Heart left ventricle (tissue), 16 donors: ENCODE data around the gene MED31. TPM values are rescaled to one million over a fixed set of nuclear protein-coding genes. Genes with fewer than 3 reads are reported as not detected.
A peak's percentile ranks its signal among the peaks of the same experiment; 100 is the strongest.
"Not testable (repeated sequence)": the region's sequence is repeated elsewhere in the genome, so short reads cannot be mapped to it uniquely, and the experiment has no call there.

Experiments used
- ATAC-seq, 4 donors: fragments of 200-7000 bp; cut with Tn5 transposase; one replicate each; pipeline ENCODE4 v1.9.1; 2020 to 2022; ENCODE audit warnings: moderate library complexity in 4 of 4, mild to moderate bottlenecking in 3 of 4, moderate number of reproducible peaks in 1 of 4
- DNase-seq, 5 donors: peaks; one replicate each; pipeline ENCODE4 v3.0.0-alpha.2; 2020
- H3K27ac ChIP-seq, 12 donors: fragments of 200-600 bp; sonication (generic) in 4 of 12; one replicate each; pipeline versions ENCODE4 v1.5.0 to v1.8.0; 2016 to 2022; ENCODE audit warnings: mild to moderate bottlenecking in 2 of 12
- H3K27me3 ChIP-seq, 9 donors: fragments of 200-600 bp; sonication (generic) in 2 of 9; one replicate each; pipeline versions ENCODE4 v1.5.1 to v1.8.0; 2016 to 2022; ENCODE audit warnings: mild to moderate bottlenecking in 3 of 9
- H3K36me3 ChIP-seq, 9 donors: fragments of 200-600 bp; sonication (generic) in 2 of 9; one replicate each; pipeline versions ENCODE4 v1.5.0 to v1.8.0; 2018 to 2022; ENCODE audit warnings: mild to moderate bottlenecking in 2 of 9
- H3K4me1 ChIP-seq, 12 donors: fragments of 200-600 bp; sonication (generic) in 4 of 12; one replicate each; pipeline versions ENCODE4 v1.5.0 to v1.8.0; 2016 to 2022; ENCODE audit warnings: mild to moderate bottlenecking in 3 of 12
- H3K4me3 ChIP-seq, 12 donors: fragments of 200-600 bp; sonication (generic) in 4 of 12; one replicate each; pipeline versions ENCODE4 v1.5.0 to v1.8.0; 2017 to 2022; ENCODE audit warnings: mild to moderate bottlenecking in 9 of 12, moderate library complexity in 4 of 12
- H3K9me3 ChIP-seq, 12 donors: fragments of 200-600 bp; sonication (generic) in 4 of 12; one replicate each; pipeline versions ENCODE4 v1.5.0 to v1.8.0; 2016 to 2022; ENCODE audit warnings: mild to moderate bottlenecking in 1 of 12
- CTCF ChIP-seq, 12 donors: fragments of 200-600 bp; sonication (generic) in 4 of 12; IDR thresholded peaks; one replicate each; pipeline versions ENCODE4 v1.5.0 to v1.8.0; 2018 to 2022; ENCODE audit warnings: antibody characterized with exemption in 12 of 12, mild to moderate bottlenecking in 5 of 12
- POLR2A ChIP-seq, 2 donors: fragments of 450-650 bp; IDR thresholded peaks; one replicate each; pipeline ENCODE4 v1.6.1; 2017; ENCODE audit warnings: antibody characterized with exemption in 2 of 2, mild to moderate bottlenecking in 2 of 2, moderate library complexity in 2 of 2
- WGBS, 4 donors: extraction: QIAGEN DNeasy Blood & Tissue Kit in 2 of 4; methylation state at CpG; one replicate each; pipeline versions ENCODE4 v1.1.5 to v1.1.7; 2013 to 2018; 5-methylcytosine and 5-hydroxymethylcytosine counted together
- intact Hi-C, 10 donors: fragments of 100-400 bp; cut with DNase I; formaldehyde crosslinking; loops; one replicate each; pipeline versions ENCODE4 v1.11.1 to v1.14.2; 2022
- polyA plus RNA-seq, 2 donors: library from polyadenylated mRNA; stranded (reverse); fragments of 200-250 nt; gene quantifications; one replicate each; pipeline ENCODE4 v1.2.3, GENCODE V29; 2013
- total RNA-seq, 9 donors: library from RNA; depleted of rRNA in 2 of 9; stranded (reverse); fragments of >200 nt in 2 of 9; fragmentation: NEBNext Ultra II Directional in 3 of 9; extraction: Animal tissue kit (Norgen Biotek cat#: 25700) in 3 of 9; gene quantifications; one replicate each; pipeline versions ENCODE4 v1.1.0 to v1.2.4, GENCODE V29; 2016 to 2023
- donor health status: ischemic (EF 13 %, LVEDD 7.1; RV severe dilation, severe dysfunction).
- donor health status: healthy with polysubstance abuse.
- donor health status: DM: no; HTN: yes; CAD: no.
- donor health status: DM: no; HTN: no; CAD: no.
- donor health status: ischemic (EF 25% LVEDD 6.9; RV normal size, moderate dysfunction).
- donor health status: ischemic (EF 25% LVEDD 5.7; RV mildly dilated, moderate dysfunction).
- donor health status: healthy.
- donor health status: DM: yes; HTN: yes; CAD: no.
- donor health status: ischemic (EF 35%, LVEDD 5.7; RV mildly dilated, moderate dysfunction).
- donor health status: nonischemic (EF 11% LVEDD 7.7; RV severe dilation, severe dysfunction).
- donor health status: DM: yes; HTN: yes; CAD: no.
- donor health status: PGD.
- donor health status: ischemic (EF 29% LVEDD 5.4; RV normal size, mild dysfunction).
- donor health status: nonischemic (EF 23%, LVEDD 6.1; RV moderate dilation, normal function).

Gene MED31
- total and polyA plus RNA-seq, 11 donors = 5.4 to 20.9 (median 13.9) TPM

- no peaks in the 10 kb centered on the region for H3K36me3 ChIP-seq
- DNase-seq (no peak), ATAC-seq (no peak)
- no peak for TF ChIP-seq CTCF (IDR thresholded peaks at IDR 0.05)
- no peak for TF ChIP-seq POLR2A (IDR thresholded peaks at IDR 0.05)
- H3K9me3 ChIP-seq = no peaks in the 10 kb centered on the region
- intact Hi-C loops = no loop called here
- H3K4me1 ChIP-seq = no peaks in the 10 kb centered on the region
- H3K4me3 ChIP-seq = no peak overlapping the region
- H3K27ac ChIP-seq = no peak overlapping the region
- 73 to 83% (median 81%) methylated on average over 7 to 11 of the region's 11 CpGs for WGBS, 4 donors
- peaks cover 0 to 12% (median 0%) of the 10 kb centered on the region in 9 donors for H3K27me3 ChIP-seq
Measured at GRCh38 chr17:6698004-6698403, 46.6 kb upstream of the MED31 start.

- intact Hi-C loops = no loop called here
- DNase-seq (no peak), ATAC-seq (no peak)
- H3K36me3 ChIP-seq = no peaks in the 10 kb centered on the region
- TF ChIP-seq CTCF (IDR thresholded peaks at IDR 0.05) = no peak
- TF ChIP-seq POLR2A (IDR thresholded peaks at IDR 0.05) = no peak
- 85 to 96% (median 87%) methylated on average over 5 of the region's 5 CpGs for WGBS, 4 donors
- no peak overlapping the region for H3K27ac ChIP-seq
- no peak overlapping the region for H3K4me3 ChIP-seq
- H3K27me3 ChIP-seq = peaks cover 0 to 7% (median 0%) of the 10 kb centered on the region in 9 donors
- H3K4me1 ChIP-seq = no peaks in the 10 kb centered on the region
- no peaks in the 10 kb centered on the region for H3K9me3 ChIP-seq
Measured at GRCh38 chr17:6696906-6697305, 45.5 kb upstream of the MED31 start.

DNA sequence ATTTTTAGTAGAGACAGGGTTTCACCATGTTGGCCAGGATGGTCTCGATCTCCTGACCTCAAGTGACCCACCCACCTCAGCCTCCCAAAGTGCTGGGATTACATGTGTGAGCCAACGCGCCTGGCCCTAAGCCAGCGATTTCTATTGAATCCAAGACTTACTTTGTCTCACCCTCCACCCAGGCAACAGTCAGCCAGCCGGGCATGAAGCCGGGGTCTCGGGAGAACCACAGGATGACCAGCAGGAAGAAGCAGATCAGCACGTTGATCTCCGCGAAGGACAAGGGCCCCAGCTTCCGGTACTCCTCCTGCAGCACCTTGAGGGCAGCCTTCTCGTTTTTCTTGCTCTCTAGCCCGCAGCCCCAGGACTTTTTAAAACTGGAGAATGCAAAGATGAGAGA lies 44.2 kb upstream of the MED31 start:
- intact Hi-C loops = no loop called here
- 62 to 85% (median 82%) methylated on average over 13 of the region's 13 CpGs for WGBS, 4 donors
- ATAC-seq (no peak), DNase-seq (peak in 1 of 5 donors; percentile 33)
- Histone ChIP-seq H3K4me1 (no peaks in the 10 kb centered on the region), H3K27ac (no peak overlapping the region), H3K36me3 (no peaks in the 10 kb centered on the region), H3K9me3 (no peaks in the 10 kb centered on the region), H3K27me3 (peaks cover 0 to 7% (median 0%) of the 10 kb centered on the region in 9 donors), H3K4me3 (no peak overlapping the region)
- TF ChIP-seq POLR2A (IDR thresholded peaks at IDR 0.05) (no peak), CTCF (IDR thresholded peaks at IDR 0.05) (no peak)

- ATAC-seq = no peak
- DNase-seq = no peak
- intact Hi-C loops = no loop called here
- H3K4me3 ChIP-seq = no peak overlapping the region
- no peaks in the 10 kb centered on the region for H3K36me3 ChIP-seq
- no peak for TF ChIP-seq CTCF (IDR thresholded peaks at IDR 0.05)
- TF ChIP-seq POLR2A (IDR thresholded peaks at IDR 0.05) = no peak
- no peak overlapping the region for H3K27ac ChIP-seq
- 78 to 87% (median 84%) methylated on average over 2 of the region's 2 CpGs for WGBS, 4 donors
- peaks cover 0 to 7% (median 0%) of the 10 kb centered on the region in 9 donors for H3K27me3 ChIP-seq
- H3K4me1 ChIP-seq = no peaks in the 10 kb centered on the region
- H3K9me3 ChIP-seq = no peaks in the 10 kb centered on the region
Measured at GRCh38 chr17:6695051-6695450, 43.6 kb upstream of the MED31 start.

- H3K4me1 ChIP-seq, H3K9me3 ChIP-seq, DNase-seq, H3K36me3 ChIP-seq, ATAC-seq, H3K27ac ChIP-seq, intact Hi-C loops, H3K27me3 ChIP-seq, H3K4me3 ChIP-seq: not testable (repeated sequence)
- 62 to 71% (median 66%) methylated on average over 6 of the region's 6 CpGs for WGBS, 4 donors
Measured at GRCh38 chr17:6691958-6692357, 40.6 kb upstream of the MED31 start.
